AG08396 (cell line): ENCODE results near the gene ZSCAN10.
"Not testable (repeated sequence)": the region's sequence is repeated elsewhere in the genome, so short reads cannot be mapped to it uniquely, and the experiment has no call there.

Source experiments
- DNase-seq: peaks from one replicate; pipeline ENCODE4 v3.0.0; 2012; ENCODE audit warnings: low spot score, mixed read lengths

Gene ZSCAN10

GRCh38 chr16:3098459-3099394 is at the start of gene ZSCAN10:
Gene ZSCAN10, minus strand, starts transcription at chr16:3099294. Its CDS starts 6,357 bp downstream, at chr16:3092937.
- no peak for DNase-seq

DNA sequence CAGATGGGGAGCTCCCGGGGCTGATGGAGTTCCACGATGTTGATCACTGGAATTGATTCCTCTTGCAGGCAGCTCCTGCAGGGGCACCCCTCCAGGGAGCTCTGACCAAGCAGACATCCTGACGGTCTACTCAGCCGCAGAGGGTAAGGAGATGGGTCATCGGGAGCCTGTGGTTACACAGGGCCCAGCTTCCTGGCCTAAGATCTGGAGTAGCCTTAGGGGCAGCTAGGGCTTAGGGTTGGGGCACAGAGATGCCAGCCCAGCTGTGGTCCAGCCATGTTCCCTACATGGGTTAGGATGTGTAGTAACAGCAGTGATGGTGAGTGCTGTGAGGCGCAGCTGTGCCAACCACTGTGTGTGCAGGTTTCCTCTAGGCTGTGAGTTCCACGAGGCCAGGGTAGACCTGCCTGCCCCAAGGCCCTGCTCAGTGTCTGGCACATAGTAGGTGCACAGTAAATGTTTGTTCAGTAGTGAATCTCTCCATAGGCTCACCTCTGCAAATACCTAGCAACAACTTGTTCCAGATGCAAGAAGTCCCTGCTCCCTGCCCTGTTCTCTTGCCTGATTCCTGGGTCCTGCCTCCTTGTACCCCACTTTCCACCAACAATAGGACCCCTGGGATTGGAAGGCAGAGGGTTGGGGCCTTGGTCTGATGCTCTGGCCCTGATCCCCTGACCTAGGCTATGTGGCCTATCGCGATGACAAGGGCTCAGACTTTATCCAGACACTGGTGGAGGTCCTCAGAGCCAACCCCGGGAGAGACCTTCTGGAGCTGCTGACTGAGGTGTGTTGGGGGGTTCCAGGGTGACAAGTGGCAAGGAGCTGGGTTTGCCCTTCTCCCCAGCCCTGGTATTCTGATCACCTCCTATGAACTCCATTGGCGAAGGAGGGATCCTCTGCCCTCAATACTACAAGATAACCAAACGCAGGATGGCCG is 49.4 kb upstream of the ZSCAN10 start:
- no peak for DNase-seq

DNA sequence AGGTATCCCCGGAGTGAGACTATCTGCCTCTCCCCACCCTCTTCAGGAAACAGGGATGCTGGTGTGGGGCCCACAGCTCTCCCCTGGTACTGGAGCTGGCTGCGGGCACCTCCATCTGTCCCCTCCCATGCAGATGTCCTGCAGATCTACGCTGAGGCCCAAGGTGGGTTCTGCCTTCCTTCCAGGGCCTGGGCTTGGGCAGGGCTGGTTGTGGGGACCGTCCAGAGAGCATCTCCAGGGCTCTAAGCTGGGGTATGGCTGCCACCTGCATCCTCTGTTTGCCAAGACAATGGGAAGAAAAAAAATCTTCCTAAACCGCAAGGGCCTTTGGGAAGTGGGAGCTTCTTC is 48.6 kb upstream of the ZSCAN10 start:
- no peak for DNase-seq

GRCh38 chr16:3147046-3147756 is 48.1 kb upstream of the ZSCAN10 start:
- no peak for DNase-seq

- DNase-seq = no peak
Measured at GRCh38 chr16:3145660-3146059, 46.6 kb upstream of the ZSCAN10 start.

DNA sequence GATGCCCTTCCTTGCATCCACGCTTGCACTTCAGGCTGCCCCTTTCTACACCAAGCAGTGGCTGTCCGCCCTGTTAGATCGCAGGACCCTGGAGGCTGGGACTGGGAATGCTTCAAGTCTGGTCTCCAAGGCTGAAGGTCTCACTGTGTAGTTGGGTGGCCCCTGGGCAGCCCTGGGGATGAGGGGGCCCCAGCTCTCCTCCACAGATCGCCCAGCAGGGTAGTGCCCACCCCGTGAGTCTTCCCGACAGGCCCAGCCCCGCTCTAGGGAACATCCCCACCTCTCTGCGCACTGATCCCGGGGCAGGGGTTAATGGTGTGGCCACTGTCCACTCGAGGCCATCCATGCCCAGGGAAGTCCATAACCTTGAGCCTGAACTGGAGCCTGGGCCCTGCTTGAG is 46.1 kb upstream of the ZSCAN10 start:
- DNase-seq = no peak

- DNase-seq = no peak
Measured at GRCh38 chr16:3144321-3144983, 45.4 kb upstream of the ZSCAN10 start.

DNA sequence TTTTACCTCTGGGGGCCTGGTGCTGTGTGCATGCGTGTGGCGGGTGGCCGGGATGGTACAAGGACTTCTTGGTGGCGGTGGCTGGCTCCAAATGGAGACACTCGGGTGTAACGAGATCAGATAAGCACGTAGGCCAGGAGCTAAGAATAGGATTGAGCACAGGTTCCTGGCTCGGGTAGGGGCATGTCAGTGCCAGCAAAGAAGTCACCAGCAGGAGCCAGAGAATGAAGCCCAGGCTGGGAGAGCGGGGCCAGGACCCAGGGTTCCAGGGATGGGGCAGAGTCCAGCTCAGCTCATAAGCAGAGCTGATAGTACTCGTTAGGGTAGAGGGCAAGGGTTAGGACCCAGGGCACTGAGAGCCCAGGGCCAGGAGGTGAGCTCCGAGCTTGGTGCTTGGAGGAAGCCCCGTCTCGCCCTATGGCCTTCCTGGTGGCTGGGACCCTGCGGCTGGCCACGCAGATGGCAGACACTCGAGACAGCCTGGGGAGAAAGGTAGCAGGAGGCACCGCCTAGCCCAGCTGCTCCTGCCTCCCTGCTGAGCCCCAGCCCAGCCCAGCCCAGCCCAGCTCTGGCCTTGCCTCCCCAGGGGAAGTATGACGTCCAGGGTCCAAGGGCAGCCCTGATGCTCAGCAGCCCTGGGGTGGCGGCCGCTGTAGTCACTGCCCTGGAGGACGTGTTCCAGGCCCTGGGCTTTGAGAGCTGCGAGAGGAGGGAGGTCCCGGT is 44.7 kb upstream of the ZSCAN10 start:
- DNase-seq = no peak

DNA sequence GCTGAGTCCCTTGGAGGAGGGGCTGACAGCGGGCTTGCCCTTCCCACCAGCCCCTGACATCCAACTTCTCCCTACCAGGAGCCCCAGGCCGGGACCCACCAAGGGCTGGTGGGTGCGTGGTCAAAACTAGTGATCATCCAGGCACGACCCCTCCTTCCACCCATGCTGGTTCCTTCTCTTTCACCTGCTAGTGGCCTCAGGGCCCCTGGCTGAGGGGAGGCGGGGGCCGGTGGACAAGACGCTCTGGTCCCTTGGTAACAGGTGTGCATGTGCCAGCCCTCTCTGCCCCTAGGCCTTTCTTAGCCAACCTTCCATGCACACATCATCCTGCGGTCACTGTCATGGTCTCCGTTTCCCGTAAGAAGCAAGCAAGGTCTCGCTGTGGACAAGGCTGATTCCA is 44.1 kb upstream of the ZSCAN10 start:
- DNase-seq = no peak

DNA sequence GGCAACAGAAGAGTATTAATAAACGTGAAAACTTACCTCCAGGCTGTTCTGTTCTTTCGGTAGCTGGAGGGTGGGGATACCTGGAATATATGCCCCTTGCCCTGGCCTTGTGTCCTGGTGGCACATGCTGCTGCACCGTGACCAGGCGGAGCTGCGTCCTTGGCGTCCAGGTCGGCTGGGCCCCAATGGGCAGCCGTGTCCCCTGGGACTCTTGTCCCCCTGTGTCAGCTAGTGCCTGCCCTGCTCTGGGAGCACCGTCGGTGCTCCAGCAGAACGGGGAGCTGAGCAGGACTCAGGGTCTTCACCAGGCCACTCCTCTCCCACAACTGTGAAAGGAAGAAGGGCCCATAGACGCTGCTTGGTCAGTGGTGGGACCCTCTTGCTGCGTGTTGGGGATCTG is 43.7 kb upstream of the ZSCAN10 start:
- no peak for DNase-seq

- no peak for DNase-seq
Measured at GRCh38 chr16:3142327-3142726, 43.2 kb upstream of the ZSCAN10 start.

GRCh38 chr16:3141781-3142311 is 42.8 kb upstream of the ZSCAN10 start:
- DNase-seq = no peak

DNA sequence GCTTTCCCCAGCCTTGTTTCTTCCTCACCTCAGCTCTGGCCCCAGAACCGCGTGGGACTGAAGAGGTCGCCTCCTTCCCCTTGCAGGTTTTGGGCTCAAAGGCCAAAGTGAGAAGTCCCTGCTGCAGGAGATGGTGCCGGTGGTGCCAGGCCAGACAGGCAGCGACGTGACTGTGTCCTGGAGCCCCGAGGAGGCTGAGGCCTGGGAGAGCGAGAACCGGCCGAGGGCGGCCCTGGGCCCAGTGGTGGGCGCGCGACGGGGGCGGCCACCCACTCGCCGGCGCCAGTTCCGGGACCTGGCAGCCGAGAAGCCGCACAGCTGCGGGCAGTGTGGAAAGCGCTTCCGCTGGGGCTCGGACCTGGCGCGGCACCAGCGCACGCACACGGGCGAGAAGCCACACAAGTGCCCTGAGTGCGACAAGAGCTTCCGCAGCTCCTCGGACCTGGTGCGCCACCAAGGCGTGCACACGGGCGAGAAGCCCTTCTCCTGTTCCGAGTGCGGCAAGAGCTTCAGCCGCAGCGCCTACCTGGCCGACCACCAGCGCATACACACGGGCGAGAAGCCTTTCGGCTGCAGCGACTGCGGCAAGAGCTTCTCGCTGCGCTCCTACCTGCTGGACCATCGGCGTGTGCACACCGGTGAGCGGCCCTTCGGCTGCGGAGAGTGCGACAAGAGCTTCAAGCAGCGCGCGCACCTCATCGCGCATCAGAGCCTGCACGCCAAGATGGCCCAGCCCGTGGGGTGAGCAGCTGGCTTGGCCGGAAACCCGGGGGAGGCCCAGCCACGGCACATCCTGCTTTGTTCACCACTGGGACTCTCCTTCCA is 41.7 kb upstream of the ZSCAN10 start:
- DNase-seq = no peak

- DNase-seq = not testable (repeated sequence)
Measured at GRCh38 chr16:3139561-3139960, 40.5 kb upstream of the ZSCAN10 start.

- DNase-seq = no peak
Measured at GRCh38 chr16:3138823-3139426, 39.8 kb upstream of the ZSCAN10 start.

DNA sequence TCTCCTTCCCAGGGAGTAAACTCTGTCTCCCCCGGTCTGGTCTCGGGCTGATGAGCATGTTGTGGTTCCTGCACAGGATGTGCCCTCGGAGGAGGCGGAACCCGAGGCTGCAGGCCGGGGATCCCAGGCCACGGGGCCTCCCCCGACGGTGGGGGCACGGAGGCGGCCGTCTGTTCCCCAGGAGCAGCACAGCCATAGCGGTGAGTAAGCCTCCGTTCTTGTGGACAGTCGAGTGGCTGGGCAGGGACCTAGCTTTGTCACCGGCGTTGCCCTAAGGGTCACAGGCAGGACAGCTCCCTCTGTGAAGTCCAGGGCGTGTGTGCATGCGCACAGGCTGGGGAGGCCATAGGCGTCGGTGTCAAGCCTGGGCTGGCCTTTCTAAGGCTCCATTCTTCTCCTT is 39.2 kb upstream of the ZSCAN10 start:
- no peak for DNase-seq

DNA sequence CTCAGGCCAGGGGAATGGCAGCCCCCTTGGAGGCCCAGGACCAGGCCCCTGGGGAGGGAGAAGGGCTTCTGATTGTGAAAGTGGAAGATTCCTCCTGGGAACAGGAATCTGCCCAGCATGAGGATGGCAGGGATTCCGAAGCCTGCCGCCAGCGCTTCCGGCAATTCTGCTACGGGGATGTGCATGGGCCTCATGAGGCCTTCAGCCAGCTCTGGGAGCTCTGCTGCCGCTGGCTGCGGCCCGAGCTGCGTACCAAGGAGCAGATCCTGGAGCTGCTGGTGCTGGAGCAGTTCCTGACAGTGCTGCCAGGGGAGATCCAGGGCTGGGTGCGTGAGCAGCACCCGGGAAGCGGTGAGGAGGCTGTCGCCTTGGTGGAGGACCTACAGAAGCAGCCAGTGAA is 38.2 kb upstream of the ZSCAN10 start:
- DNase-seq = no peak

DNA sequence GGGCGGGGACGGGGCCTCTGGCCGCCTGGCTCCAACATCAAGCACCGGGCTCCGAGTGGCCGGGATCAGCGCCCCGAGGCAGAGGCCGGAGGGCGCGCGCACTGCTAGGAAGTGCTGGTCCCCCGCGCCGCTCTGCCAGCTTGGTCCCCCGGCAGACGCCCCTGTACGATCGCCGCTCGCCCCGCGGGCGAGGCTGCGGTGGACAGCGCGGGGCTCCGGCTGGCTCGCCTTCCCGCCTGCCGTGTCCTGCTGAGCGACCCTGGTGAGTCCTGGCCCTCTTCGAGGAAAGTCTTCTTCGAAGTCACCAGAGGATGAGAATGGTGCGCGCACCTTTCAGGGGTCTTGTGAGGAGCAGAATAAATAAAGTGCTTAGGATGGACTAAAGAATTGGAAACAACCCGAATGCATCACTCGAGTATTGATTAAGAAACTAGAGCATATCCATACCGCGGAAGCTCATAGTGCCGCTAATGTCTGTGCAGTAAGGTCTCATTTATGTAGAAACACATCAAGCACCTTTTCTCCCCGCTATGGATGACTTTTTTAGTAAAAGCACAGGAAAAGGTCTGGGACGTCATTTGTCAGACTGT is 36.1 kb upstream of the ZSCAN10 start:
- DNase-seq = no peak
